ENCODE measurements around the gene SHISA7.

DNA sequence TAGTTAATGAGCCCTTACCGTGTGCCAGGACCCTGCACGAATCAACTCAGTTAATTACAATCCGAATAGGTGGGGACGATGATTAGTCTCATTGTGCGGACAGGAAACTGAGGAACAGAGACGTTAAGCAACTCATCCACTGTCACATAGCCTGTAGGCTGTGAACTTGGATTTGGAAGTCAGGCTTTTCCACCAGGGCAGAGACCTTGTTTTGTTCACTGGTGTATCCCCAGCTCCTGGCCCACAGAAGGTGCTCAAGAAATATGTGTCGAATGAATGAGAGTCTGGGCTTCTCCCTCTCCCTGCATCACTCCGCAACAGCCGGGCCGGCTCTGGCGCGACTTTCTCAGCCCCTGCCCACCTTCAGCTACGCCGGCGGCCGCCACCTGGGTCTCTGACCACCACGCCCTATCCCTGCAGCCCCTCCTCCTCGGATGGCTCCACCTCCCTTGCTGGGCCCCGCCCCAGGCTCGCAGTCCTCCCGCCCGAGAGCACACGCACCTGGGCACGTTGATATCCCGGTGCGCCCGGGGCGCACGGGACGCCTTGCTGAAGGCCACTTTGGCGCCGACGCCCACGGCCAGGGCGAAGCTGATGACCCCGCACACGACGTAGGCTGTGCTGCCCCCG, 1.3 kb downstream of the SHISA7 start:
- TF ChIP-seq, protein P1, sequence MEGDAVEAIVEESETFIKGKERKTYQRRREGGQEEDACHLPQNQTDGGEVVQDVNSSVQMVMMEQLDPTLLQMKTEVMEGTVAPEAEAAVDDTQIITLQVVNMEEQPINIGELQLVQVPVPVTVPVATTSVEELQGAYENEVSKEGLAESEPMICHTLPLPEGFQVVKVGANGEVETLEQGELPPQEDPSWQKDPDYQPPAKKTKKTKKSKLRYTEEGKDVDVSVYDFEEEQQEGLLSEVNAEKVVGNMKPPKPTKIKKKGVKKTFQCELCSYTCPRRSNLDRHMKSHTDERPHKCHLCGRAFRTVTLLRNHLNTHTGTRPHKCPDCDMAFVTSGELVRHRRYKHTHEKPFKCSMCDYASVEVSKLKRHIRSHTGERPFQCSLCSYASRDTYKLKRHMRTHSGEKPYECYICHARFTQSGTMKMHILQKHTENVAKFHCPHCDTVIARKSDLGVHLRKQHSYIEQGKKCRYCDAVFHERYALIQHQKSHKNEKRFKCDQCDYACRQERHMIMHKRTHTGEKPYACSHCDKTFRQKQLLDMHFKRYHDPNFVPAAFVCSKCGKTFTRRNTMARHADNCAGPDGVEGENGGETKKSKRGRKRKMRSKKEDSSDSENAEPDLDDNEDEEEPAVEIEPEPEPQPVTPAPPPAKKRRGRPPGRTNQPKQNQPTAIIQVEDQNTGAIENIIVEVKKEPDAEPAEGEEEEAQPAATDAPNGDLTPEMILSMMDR (IDR thresholded peaks at IDR 0.05): no peak
- TF ChIP-seq POLR2AphosphoS5 (IDR thresholded peaks at IDR 0.05) (no peak), EP300 (IDR thresholded peaks at IDR 0.05) (no peak), POLR2A (IDR thresholded peaks at IDR 0.05) (no peak)
